Activated CD8-positive, alpha-beta memory T cell treated with anti-CD3 and anti-CD28 coated beads, Interleukin-2, amount 50 U/mL, for 1 hour (primary cell): ENCODE data around the gene CASZ1.

Experiments
- DNase-seq: peaks from one replicate; pipeline ENCODE4 v3.0.0-alpha.2; 2020; ENCODE audit errors: extremely low read depth

Gene CASZ1

GRCh38 chr1:10793129-10793651 lies 3.3 kb downstream of the CASZ1 start:
- no peak for DNase-seq

- no peak for DNase-seq
Measured at GRCh38 chr1:10791105-10791951, 5.1 kb downstream of the CASZ1 start.

GRCh38 chr1:10789803-10790702 lies 6.4 kb downstream of the CASZ1 start:
- DNase-seq = no peak

- DNase-seq = no peak
Measured at GRCh38 chr1:10789047-10789791, 7.2 kb downstream of the CASZ1 start.

GRCh38 chr1:10788592-10789006 lies 7.8 kb downstream of the CASZ1 start:
- DNase-seq = no peak

- DNase-seq = no peak
Measured at GRCh38 chr1:10787286-10787685, 9.2 kb downstream of the CASZ1 start.

- no peak for DNase-seq
Measured at GRCh38 chr1:10785728-10786638, 10.5 kb downstream of the CASZ1 start.

- DNase-seq = no peak
Measured at GRCh38 chr1:10784998-10785727, 11.3 kb downstream of the CASZ1 start.

- DNase-seq = no peak
Measured at GRCh38 chr1:10782491-10783244, 13.8 kb downstream of the CASZ1 start.

- no peak for DNase-seq
Measured at GRCh38 chr1:10781137-10781536, 15.3 kb downstream of the CASZ1 start.

- no peak for DNase-seq
Measured at GRCh38 chr1:10779841-10780240, 16.6 kb downstream of the CASZ1 start.

- no peak for DNase-seq
Measured at GRCh38 chr1:10779201-10779600, 17.2 kb downstream of the CASZ1 start.

- no peak for DNase-seq
Measured at GRCh38 chr1:10778640-10779039, 17.8 kb downstream of the CASZ1 start.

GRCh38 chr1:10777749-10778574 lies 18.5 kb downstream of the CASZ1 start:
- no peak for DNase-seq

- no peak for DNase-seq
Measured at GRCh38 chr1:10776190-10776905, 20.1 kb downstream of the CASZ1 start.

GRCh38 chr1:10775763-10776162 lies 20.7 kb downstream of the CASZ1 start:
- DNase-seq = no peak

- DNase-seq = no peak
Measured at GRCh38 chr1:10774615-10775310, 21.7 kb downstream of the CASZ1 start.
